Hepatocyte (in vitro differentiated cells): ENCODE measurements around the gene PCDH9. TPM values are rescaled to one million over a fixed set of nuclear protein-coding genes. Genes with fewer than 3 reads are reported as not detected.

Experiments used
- DNase-seq: peaks from one replicate; pipeline ENCODE4 v3.0.0-alpha.2; 2016; ENCODE audit warnings: low spot score
- H2AFZ ChIP-seq: fragments of 200-600 bp; sonication (generic); 2 replicates; pipeline ENCODE4 v1.6.0; 2016; ENCODE audit warnings: antibody characterized with exemption, mild to moderate bottlenecking
- H3K27ac ChIP-seq: fragments of 200-600 bp; sonication (generic); 2 replicates; pipeline ENCODE4 v1.5.1; 2016; ENCODE audit warnings: mild to moderate bottlenecking
- H3K27me3 ChIP-seq: fragments of 200-600 bp; sonication (generic); 2 replicates; pipeline ENCODE4 v1.6.1; 2016
- H3K36me3 ChIP-seq: fragments of 200-600 bp; sonication (generic); replicated peaks from 2 replicates; pipeline ENCODE4 v1.5.1; 2016; ENCODE audit warnings: low read depth; ENCODE audit not compliant: insufficient read depth
- H3K4me1 ChIP-seq: fragments of 200-600 bp; sonication (generic); 2 replicates; pipeline ENCODE4 v1.5.1; 2016; ENCODE audit warnings: mild to moderate bottlenecking, moderate library complexity; ENCODE audit not compliant: insufficient read depth
- H3K4me2 ChIP-seq: fragments of 200-600 bp; sonication (generic); 2 replicates; pipeline ENCODE4 v1.6.0; 2016
- H3K4me3 ChIP-seq: fragments of 200-600 bp; sonication (generic); 2 replicates; pipeline ENCODE4 v1.5.1; 2016; ENCODE audit warnings: mild to moderate bottlenecking
- H3K79me2 ChIP-seq: fragments of 200-600 bp; sonication (generic); 2 replicates; pipeline ENCODE4 v1.6.0; 2017; ENCODE audit warnings: mild to moderate bottlenecking
- H3K9me2 ChIP-seq: fragments of 200-600 bp; sonication (generic); replicated peaks from 2 replicates; pipeline ENCODE4 v1.6.0; 2017; ENCODE audit warnings: mild to moderate bottlenecking; ENCODE audit not compliant: insufficient read depth
- H3K9me3 ChIP-seq: fragments of 200-600 bp; sonication (generic); 2 replicates; pipeline ENCODE4 v1.5.1; 2016; ENCODE audit warnings: low read depth, mild to moderate bottlenecking
- H4K20me1 ChIP-seq: fragments of 200-600 bp; sonication (generic); 2 replicates; pipeline ENCODE4 v1.6.0; 2016; ENCODE audit warnings: mild to moderate bottlenecking; ENCODE audit not compliant: insufficient read depth, poor library complexity, severe bottlenecking
- CTCF ChIP-seq: fragments of 200-600 bp; sonication (generic); IDR thresholded peaks from 2 replicates; pipeline ENCODE4 v1.5.1; 2016; ENCODE audit warnings: antibody characterized with exemption, mild to moderate bottlenecking; ENCODE audit not compliant: poor library complexity
- EZH2 ChIP-seq: fragments of 200-600 bp; sonication (generic); IDR thresholded peaks from 2 replicates; pipeline ENCODE4 v1.6.1; 2016; ENCODE audit warnings: antibody characterized with exemption, mild to moderate bottlenecking, borderline replicate concordance
- EZH2phosphoT487 ChIP-seq: fragments of 200-600 bp; sonication (generic); IDR thresholded peaks from one replicate; pipeline ENCODE4 v1.6.1; 2018; ENCODE audit warnings: antibody characterized with exemption, mild to moderate bottlenecking, low read depth, moderate library complexity; ENCODE audit not compliant: unreplicated experiment, severe bottlenecking
- WGBS: methylation state at CpG from one replicate; pipeline ENCODE4 v1.1.6; 2016; ENCODE audit warnings: low lambda C conversion rate; ENCODE audit errors: missing lambda C conversion rate; 5-methylcytosine and 5-hydroxymethylcytosine counted together
- polyA plus RNA-seq: library from polyadenylated mRNA; unstranded; fragments of >200 nt; fragmentation: Nextera tagmentation; extraction: Ambion mirVana; gene quantifications from 2 replicates; pipeline ENCODE4 v1.2.1, GENCODE V29; 2016
- total RNA-seq: library from RNA; depleted of rRNA; stranded (reverse); fragments of >200 nt; gene quantifications from 2 replicates; pipeline ENCODE4 v1.2.3, GENCODE V29; 2014

The PCDH9 gene
- total and polyA plus RNA-seq, 2 experiments from 2014 or later, result 6.9 to 15.0 TPM

- H3K9me2 ChIP-seq, result no peaks in the 10 kb centered on the region
- no peaks in the 10 kb centered on the region for H3K27me3 ChIP-seq
- peak overlapping the region; percentile 11 for H3K4me2 ChIP-seq
- no peaks in the 10 kb centered on the region for H3K4me1 ChIP-seq
- peak; percentile 26 for DNase-seq
- no peak for TF ChIP-seq EZH2phosphoT487
- peak; percentile 50 for TF ChIP-seq CTCF
- TF ChIP-seq EZH2, result no peak
- H3K4me3 ChIP-seq, result no peak overlapping the region
- H2AFZ ChIP-seq, result no peak overlapping the region
- H3K79me2 ChIP-seq, result no peaks in the 10 kb centered on the region
- H3K27ac ChIP-seq, result no peak overlapping the region
- WGBS, result 15% methylated on average over 4 of the region's 4 CpGs
- H3K36me3 ChIP-seq, result no peaks in the 10 kb centered on the region
- H3K9me3 ChIP-seq, result no peaks in the 10 kb centered on the region
- H4K20me1 ChIP-seq, result no peaks in the 10 kb centered on the region
These were observed 540.5 kb downstream of the PCDH9 start for GRCh38 chr13:66689628-66690027.

DNA sequence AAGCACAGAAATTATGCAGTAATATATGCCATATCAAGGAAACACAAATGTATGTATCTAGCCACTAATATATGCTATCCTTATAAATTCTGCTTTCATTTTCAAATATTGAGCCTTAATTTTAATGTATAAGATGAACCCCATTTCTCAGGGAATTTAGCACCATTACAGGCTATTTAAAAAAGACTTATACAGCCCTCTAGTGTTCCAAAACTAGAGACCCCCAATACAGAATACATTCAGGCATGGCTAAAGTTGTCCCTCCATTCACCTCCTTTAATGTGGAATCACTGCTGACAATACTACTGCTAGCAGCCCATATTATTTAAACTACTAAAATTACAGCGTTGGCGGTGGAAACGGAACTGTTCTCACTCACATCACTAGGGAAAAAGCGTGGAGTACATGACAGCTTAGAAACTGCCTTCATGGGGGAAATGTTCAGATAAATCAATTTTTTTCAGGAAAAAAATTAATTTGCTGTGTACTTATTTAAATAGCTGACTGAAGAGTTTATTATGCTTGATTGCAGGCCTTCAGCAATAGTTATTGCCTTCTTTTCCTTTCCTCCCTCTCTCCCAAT, 541.0 kb downstream of the PCDH9 start:
- Histone ChIP-seq H3K36me3 (no peaks in the 10 kb centered on the region), H3K27me3 (no peaks in the 10 kb centered on the region), H3K9me2 (no peaks in the 10 kb centered on the region), H3K4me2 (peak overlapping the region; percentile 11), H3K27ac (no peak overlapping the region), H3K79me2 (no peaks in the 10 kb centered on the region), H2AFZ (no peak overlapping the region), H3K4me1 (no peaks in the 10 kb centered on the region), H3K9me3 (no peaks in the 10 kb centered on the region), H4K20me1 (no peaks in the 10 kb centered on the region), H3K4me3 (no peak overlapping the region)
- WGBS, result 55% methylated on average over 4 of the region's 4 CpGs
- no peak for DNase-seq
- TF ChIP-seq EZH2phosphoT487, result no peak
- TF ChIP-seq CTCF, result peak; percentile 43

DNA sequence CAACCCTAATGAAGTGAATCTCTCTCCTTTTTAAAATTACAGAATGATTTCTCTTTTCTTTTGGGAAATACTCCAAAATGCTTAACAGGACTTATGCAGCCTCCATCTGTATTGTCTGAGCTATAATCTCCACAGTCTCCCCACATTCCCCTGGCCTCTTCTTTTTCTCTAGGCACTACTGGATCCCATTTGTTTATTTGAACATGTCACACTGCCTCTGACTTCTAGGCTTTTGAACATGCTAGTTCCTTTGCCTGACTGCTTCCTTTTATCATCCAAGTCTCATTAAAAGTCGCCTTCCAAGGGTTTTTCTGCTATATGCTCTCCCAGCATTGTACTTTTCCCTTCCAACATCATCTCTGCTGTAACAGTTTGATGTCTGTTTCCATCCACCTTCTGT, 548.7 kb downstream of the PCDH9 start:
- H3K36me3 ChIP-seq, result no peaks in the 10 kb centered on the region
- H2AFZ ChIP-seq, result no peak overlapping the region
- no peaks in the 10 kb centered on the region for H4K20me1 ChIP-seq
- no peak for DNase-seq
- no peaks in the 10 kb centered on the region for H3K9me3 ChIP-seq
- no peak overlapping the region for H3K4me3 ChIP-seq
- no peak for TF ChIP-seq CTCF
- no peak for TF ChIP-seq EZH2
- TF ChIP-seq EZH2phosphoT487, result no peak
- H3K27ac ChIP-seq, result no peak overlapping the region
- no peaks in the 10 kb centered on the region for H3K79me2 ChIP-seq
- H3K4me1 ChIP-seq, result no peaks in the 10 kb centered on the region
- 67% methylated on average over 1 of the region's 1 CpG for WGBS
- H3K9me2 ChIP-seq, result no peaks in the 10 kb centered on the region
- H3K27me3 ChIP-seq, result no peaks in the 10 kb centered on the region
- H3K4me2 ChIP-seq, result no peak overlapping the region

- 100% methylated on average over 1 of the region's 1 CpG for WGBS
- Histone ChIP-seq H3K79me2 (no peaks in the 10 kb centered on the region), H3K4me1 (no peaks in the 10 kb centered on the region), H3K9me2 (no peaks in the 10 kb centered on the region), H3K4me3 (no peak overlapping the region), H3K27ac (no peak overlapping the region), H4K20me1 (no peaks in the 10 kb centered on the region), H3K4me2 (no peak overlapping the region), H3K27me3 (no peaks in the 10 kb centered on the region), H3K36me3 (no peaks in the 10 kb centered on the region), H2AFZ (no peak overlapping the region), H3K9me3 (no peaks in the 10 kb centered on the region)
- no peak for DNase-seq
- no peak for TF ChIP-seq EZH2
- TF ChIP-seq EZH2phosphoT487, result no peak
- no peak for TF ChIP-seq CTCF
These were observed 550.1 kb downstream of the PCDH9 start for GRCh38 chr13:66680031-66680430.
